Fibroblast of upper back skin (primary cell): Measurements from ENCODE around the gene OR10A4.
"Not testable (repeated sequence)": the region's sequence is repeated elsewhere in the genome, so short reads cannot be mapped to it uniquely, and the experiment has no call there.

Source experiments
- DNase-seq: peaks from one replicate; pipeline ENCODE4 v3.0.0-alpha.2; 2013

OR10A4 gene

DNA sequence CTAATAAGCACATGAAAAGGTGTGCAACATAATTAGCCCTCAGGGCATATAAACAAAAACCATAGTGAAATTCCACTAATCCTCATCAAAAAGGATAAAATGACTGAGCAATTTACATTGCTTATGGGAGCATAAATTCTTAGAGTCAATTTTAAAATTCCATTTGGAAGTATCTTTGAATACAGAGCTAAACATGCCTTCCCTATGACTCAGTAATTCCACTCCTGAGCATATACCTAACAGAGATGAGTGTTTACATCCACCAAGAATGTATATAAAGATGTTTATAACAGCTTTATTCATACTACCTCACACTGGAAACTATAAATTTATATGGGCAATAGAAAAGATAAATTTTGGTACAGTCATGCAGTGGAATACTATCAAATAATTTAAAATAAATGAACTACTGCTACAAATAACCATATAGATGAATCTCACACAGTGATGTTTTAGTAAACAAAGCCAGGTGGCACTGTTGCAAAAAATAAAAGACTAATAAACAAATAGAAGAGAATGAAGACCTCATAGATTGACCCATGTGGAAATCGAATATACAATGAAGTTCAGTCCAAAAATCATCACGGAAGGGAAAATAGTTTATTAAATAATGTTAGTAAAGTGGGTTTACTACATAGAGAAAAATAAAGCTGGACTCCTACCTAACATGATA, 24.0 kb downstream of the OR10A4 start:
- peak; percentile 2 for DNase-seq

DNA sequence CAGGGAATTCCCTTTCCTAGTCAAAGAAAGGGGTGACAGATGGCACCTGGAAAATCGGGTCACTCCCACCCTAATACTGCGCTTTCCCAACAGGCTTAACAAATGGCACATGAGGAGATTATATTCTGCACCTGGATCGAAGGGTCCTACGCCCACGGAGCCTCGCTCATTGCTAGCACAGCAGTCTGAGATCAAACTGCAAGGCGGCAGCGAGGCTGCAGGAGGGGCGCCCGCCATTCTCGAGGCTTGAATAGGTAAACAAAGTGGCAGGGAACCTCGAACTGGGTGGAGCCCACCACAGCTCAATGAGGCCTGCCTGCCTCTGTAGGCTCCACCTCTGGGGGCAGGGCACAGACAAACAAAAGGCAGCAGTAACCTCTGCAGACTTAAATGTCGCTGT, 28.4 kb downstream of the OR10A4 start:
- not testable (repeated sequence) for DNase-seq

DNA sequence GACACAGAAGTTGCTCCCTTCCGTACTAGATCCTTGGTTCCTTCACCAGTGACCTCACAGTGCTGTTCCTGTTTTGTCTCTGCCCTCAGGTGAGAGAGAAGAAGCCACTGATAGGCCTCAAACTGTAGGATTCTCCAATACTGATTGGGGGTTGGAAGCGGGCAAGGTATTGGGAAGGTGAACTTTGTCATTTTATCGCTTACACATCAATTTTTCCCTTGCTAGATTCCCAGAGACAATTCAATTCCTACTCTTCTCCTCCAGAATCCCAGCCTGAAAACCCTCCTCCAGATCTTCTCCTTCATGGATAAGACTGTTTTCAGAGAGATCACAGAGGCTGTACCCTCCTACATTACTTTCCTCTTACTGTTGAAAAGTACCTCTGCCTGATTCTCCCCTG, 35.0 kb downstream of the OR10A4 start:
- DNase-seq = no peak

DNA sequence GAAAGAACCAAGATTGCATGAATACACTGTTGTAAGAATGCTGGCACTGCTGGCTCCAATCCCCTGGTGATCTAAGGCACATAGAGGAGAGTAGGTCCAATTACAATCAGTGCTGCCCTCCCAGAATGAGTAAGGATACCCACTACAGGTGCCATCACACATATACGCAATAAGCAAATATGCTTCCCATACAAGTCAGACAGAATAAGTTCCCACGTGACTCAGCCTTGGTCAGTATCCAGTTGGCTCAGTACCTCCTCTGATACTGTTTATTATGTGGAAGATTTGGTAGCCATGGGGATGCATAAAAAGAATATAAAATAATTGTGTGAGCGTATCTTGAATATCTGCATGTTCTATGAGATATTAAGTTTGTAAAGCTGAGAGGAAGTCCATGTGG, 35.5 kb downstream of the OR10A4 start:
- DNase-seq = no peak

DNA sequence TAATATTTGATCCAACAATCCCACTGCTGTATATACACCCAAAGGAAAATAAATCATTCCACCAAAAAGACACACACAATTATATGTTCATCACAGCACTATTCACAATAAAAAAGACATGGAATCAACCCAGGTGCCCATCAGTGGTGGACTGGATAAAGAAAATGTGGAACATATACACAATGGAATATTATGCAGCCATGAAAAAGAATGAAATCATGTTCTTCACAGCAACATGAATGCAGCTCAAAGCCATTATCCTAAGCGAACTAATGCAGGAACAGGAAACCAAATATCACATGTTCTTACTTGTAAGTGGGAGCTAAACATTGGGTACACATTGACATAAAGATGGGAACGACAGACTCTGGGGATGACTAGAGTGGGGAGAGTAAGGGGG, 43.3 kb downstream of the OR10A4 start:
- DNase-seq = no peak

DNA sequence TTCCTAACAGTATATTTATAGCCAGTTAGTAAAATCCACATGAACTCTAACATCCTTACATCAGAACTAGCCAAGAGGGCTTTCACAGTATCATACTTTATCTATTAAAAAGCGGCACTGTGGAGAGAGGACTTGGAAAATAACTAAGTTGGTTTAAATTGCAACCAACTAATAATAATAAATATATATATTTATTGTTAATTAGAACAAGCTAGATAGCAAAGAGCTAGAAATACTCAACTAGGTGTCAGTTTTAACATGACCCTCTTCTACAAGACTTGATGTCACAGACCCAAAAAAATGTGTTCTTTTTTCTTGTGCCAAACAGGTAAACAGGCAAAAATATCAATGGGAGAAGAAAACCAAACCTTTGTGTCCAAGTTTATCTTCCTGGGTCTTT, 44.3 kb downstream of the OR10A4 start, which contains the start of gene OR2D3:
OR2D3 (plus strand) TSS at position 301 of the 400 bp plus-strand sequence; CDS start at position 301, 0 bp downstream.
- no peak for DNase-seq

DNA sequence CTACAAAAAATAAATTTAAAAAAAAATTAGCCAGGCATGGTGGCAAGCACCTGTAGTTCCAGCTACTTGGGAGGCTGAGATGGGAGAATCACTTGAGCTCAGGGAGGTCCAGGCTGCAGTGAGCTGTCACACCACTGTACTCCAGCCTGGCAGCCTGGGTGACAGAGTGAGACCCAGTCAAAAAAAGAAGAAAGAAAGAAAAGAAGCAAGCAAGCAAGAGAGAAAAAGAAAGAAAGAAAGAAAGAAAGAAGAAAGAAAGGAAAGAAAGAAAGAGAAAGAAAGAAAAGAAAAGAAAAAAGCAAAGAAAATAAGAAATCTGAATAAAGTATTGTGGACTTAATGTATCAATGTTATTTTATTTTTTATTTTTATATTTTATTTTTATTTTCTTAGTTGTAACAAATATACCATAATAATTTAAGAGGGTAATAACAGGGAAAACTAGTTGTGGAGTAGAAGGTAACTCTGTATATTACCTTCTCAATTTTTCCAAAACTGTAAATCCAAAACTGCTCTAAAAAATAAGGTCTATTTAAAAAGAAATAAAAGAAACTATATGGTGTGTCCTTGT, 48.7 kb downstream of the OR10A4 start:
- DNase-seq = no peak

DNA sequence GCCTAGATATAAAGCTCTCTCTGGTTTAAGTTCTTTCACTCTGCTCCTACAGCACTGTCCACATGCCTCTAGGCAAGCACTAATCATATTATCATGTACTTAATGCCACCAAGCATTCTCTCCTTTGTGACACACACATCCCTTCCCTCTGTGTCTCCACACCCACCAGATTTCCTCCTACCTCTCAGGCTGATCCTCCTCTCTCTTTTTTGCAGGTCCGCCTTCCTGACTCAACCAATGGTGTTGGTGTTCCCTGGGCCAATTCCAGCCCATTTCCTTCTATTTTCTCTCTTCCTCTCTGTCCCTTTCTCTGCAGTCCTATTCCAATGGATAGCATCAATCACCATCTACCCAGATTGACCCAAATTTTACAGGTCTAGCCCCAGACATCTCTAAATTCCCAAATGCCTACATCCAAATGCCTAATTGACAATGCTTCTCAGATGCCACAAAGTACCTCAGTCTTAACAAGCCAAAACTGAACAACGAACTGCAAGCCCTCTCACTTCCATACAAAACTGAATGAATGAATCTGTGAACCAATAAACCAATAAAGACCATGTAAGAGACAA, 49.3 kb downstream of the OR10A4 start:
- DNase-seq = peak; percentile 9

DNA sequence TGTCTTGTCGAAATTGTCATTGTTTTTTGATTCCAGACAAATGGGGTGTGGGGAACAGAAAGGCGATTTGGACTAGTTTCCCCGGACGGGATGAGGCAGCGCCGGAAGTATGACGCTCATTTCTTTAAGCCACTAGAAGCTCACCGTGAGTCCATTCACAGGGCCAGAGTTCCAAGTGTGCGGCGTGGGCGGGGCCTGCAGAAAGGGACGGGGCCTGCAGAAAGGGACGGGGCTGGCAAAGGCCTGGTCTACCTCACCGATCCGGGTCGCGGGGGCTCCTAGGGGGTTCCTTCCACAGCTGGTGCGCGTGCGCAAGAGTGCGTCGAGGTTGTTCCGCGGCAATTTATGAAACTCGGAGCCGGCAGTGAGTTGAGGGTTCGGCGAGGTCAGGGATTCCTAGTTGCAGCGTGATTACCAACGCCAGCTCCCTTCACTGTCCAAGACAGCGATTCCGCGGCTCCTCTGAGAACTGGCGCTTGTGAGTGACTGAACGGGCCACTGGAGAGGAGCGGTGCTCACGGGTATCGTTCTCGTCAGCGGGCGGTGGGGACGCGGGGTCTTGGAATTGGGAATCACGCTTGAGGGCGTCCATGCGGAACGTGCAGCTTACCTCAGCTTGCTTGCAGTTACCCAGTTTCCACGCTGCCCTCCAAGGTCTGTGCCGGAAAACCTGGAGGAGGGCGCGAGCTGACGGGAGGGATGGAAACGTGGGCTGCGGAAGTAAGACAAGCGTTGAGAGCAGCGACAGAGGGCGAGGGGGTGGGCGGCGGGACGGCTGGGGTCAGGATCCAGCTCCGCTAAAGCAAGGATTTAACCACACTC, 50.0 kb downstream of the OR10A4 start, which contains the start of gene ZNF215:
ZNF215 (plus strand) TSS at position 219 of the 822 bp plus-strand sequence. CDS start 5,847 bp downstream, outside the sequence.
- DNase-seq = peak; percentile 84

DNA sequence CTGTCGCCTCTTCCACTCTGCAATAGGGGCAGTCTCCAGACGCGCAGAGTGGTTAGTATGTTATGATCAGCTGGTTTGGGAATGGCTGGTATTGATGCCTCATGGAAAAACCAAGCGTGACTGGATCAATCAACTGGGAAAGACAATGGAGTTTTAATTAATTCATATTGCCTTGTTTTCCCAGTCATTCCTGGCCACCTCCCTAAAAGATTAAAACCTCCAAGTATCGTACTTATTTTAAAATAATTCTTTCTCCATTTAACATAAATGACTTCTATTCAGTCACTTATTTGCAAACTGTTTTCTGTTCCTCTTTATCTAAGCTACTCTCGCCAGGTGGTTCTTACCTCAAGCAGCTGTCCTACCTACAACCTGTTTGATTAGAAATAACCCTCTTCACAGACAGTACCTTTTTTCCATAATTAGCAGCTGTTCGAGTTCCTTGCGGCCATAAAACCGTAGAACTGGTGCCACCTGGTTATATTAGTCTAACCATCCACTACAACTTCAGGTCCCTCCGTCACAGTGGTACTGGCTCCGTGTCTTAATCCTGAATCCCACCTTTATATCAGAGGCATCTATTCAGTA, 50.7 kb downstream of the OR10A4 start:
- DNase-seq = no peak
